ENCODE results near the gene OLIG1.

GRCh38 chr21:33067457-33067856, 2.5 kb upstream of the OLIG1 start:
- TF ChIP-seq CTCF (IDR thresholded peaks at IDR 0.05) (no peak), POLR2A (IDR thresholded peaks at IDR 0.05; ENCODE audit: low read depth) (no peak)
